Transverse colon (tissue), 4 donors: ENCODE data around the gene MAF. TPM values are rescaled to one million over a fixed set of nuclear protein-coding genes. Genes with fewer than 3 reads are reported as not detected.
A peak's percentile ranks its signal among the peaks of the same experiment; 100 is the strongest.

Experiments
- DNase-seq: peaks from one replicate; pipeline ENCODE4 v3.0.0-alpha.2; 2019
- H3K27ac ChIP-seq, 4 donors: fragments of 200-600 bp; sonication (generic); 2 replicates each; pipeline ENCODE4 v1.5.1; 2016 to 2018; ENCODE audit warnings: inconsistent platforms in 4 of 4
- H3K27me3 ChIP-seq: fragments of 200-600 bp; sonication (generic); 2 replicates; pipeline ENCODE4 v1.5.1; 2017; ENCODE audit warnings: inconsistent platforms
- H3K36me3 ChIP-seq, 4 donors: fragments of 200-600 bp; sonication (generic); 2 replicates each; pipeline ENCODE4 v1.5.1; 2017 to 2019; ENCODE audit warnings: inconsistent platforms in 4 of 4
- H3K4me1 ChIP-seq, 4 donors: fragments of 200-600 bp; sonication (generic); 2 replicates each; pipeline ENCODE4 v1.5.1; 2017 to 2020; ENCODE audit warnings: inconsistent platforms in 4 of 4
- H3K4me3 ChIP-seq, 4 donors: fragments of 200-600 bp; sonication (generic); 1 replicate in 1 of 4; 2 replicates in 3 of 4; pipeline versions ENCODE4 v1.5.1 to v1.6.1; 2017 to 2019; ENCODE audit warnings: inconsistent platforms in 4 of 4
- H3K9me3 ChIP-seq, 2 donors: fragments of 200-600 bp; sonication (generic); 2 replicates each; pipeline ENCODE4 v1.5.1; 2017 to 2019; ENCODE audit warnings: inconsistent platforms in 2 of 2
- CTCF ChIP-seq, 5 experiments: fragments of 200-600 bp in 3 of 5; fragments of 450-650 bp in 2 of 5; sonication (generic) in 3 of 5; IDR thresholded peaks; 1 replicate in 2 of 5; 2 replicates in 3 of 5; pipeline ENCODE4 v1.5.1; 2016 to 2017; ENCODE audit warnings: antibody characterized with exemption in 5 of 5, inconsistent platforms in 3 of 5, mild to moderate bottlenecking in 2 of 5, moderate library complexity in 1 of 5
- EP300 ChIP-seq: sonication (generic); formaldehyde crosslinking; IDR thresholded peaks from one replicate; pipeline ENCODE4 v1.6.1; 2017; ENCODE audit warnings: antibody characterized with exemption, low read depth
- POLR2A ChIP-seq: fragments of 450-650 bp; IDR thresholded peaks from one replicate; pipeline ENCODE4 v1.6.1; 2016; ENCODE audit warnings: antibody characterized with exemption, mild to moderate bottlenecking, moderate library complexity
- POLR2AphosphoS5 ChIP-seq, 3 donors: sonication (generic); formaldehyde crosslinking; IDR thresholded peaks; one replicate each; pipeline ENCODE4 v1.6.1; 2016; ENCODE audit warnings: antibody characterized with exemption in 3 of 3
- WGBS, 2 donors: methylation state at CpG; one replicate each; pipeline ENCODE4 v1.1.5; 2018; ENCODE audit warnings: low coverage in 1 of 2; 5-methylcytosine and 5-hydroxymethylcytosine counted together
- in situ Hi-C, 4 donors: fragments of 200-750 bp; cut with MboI; loops; one replicate each; pipeline versions ENCODE4 v1.15.0 to v1.15.1; 2017; ENCODE audit warnings: low sequenced_read_pairs in 3 of 4, low pct_ligation_motif_present in 1 of 4, low pct_unique_long_range_greater_than_20kb in 1 of 4
- intact Hi-C: fragments of 100-400 bp; cut with DNase I; formaldehyde crosslinking; loops from one replicate; pipeline ENCODE4 v1.15.1; 2023; ENCODE audit warnings: low total_unique reads
- total RNA-seq, 4 donors: library from RNA; depleted of rRNA; stranded (reverse); fragments of >200 nt; gene quantifications; one replicate each; pipeline ENCODE4 v1.1.0, GENCODE V29; 2016

MAF gene
- total RNA-seq, 4 donors from 2014 or later, result 8.4 to 25.2 (median 14.0) TPM

GRCh38 chr16:79589601-79590102 is 10.9 kb downstream of the MAF start:
- H3K4me1 ChIP-seq, result peaks cover 0 to 13% (median 0%) of the 10 kb centered on the region in 4 donors
- peaks cover 46% of the 10 kb centered on the region for H3K27me3 ChIP-seq
- H3K4me3 ChIP-seq, result peak overlapping the region; percentile 10 to 54 (median 29)
- intact Hi-C loops, result no loop called here
- 0 to 35% methylated on average over 1 to 34 of the region's 43 CpGs for WGBS, 2 donors
- in situ Hi-C loops, result no loop called here
- no peaks in the 10 kb centered on the region for H3K9me3 ChIP-seq
- TF ChIP-seq POLR2AphosphoS5 (IDR thresholded peaks at IDR 0.05), result no peak
- TF ChIP-seq EP300, result no peak
- TF ChIP-seq CTCF (IDR thresholded peaks at IDR 0.05), result no peak
- no peak for TF ChIP-seq POLR2A
- H3K27ac ChIP-seq, result peak overlapping the region; percentile 54 to 85 (median 78)
- H3K36me3 ChIP-seq, result no peaks in the 10 kb centered on the region
- no peak for DNase-seq

GRCh38 chr16:79587897-79588296 is 12.6 kb downstream of the MAF start:
- WGBS, 2 donors, result 40 to 77% methylated on average over 2 to 9 of the region's 9 CpGs
- no peaks in the 10 kb centered on the region for H3K36me3 ChIP-seq

GRCh38 chr16:79587296-79587695 is 13.2 kb downstream of the MAF start:
- Histone ChIP-seq H3K9me3 (no peaks in the 10 kb centered on the region), H3K27me3 (peaks cover 56% of the 10 kb centered on the region), H3K4me1 (peaks cover 0 to 10% (median 0%) of the 10 kb centered on the region in 4 donors), H3K27ac (no peak overlapping the region), H3K4me3 (no peak overlapping the region), H3K36me3 (no peaks in the 10 kb centered on the region)
- 71 to 74% methylated on average over 6 of the region's 6 CpGs for WGBS, 2 donors
- no peak for DNase-seq
- intact Hi-C loops, result no loop called here
- in situ Hi-C loops, result no loop called here
- no peak for TF ChIP-seq CTCF (IDR thresholded peaks at IDR 0.05)

More at GRCh38 chr16:79587897-79588296, 12.6 kb downstream of the MAF start:
- in situ Hi-C loops, result no loop called here
- Histone ChIP-seq H3K4me1 (peaks cover 0 to 10% (median 0%) of the 10 kb centered on the region in 4 donors), H3K4me3 (no peak overlapping the region), H3K27ac (no peak overlapping the region), H3K9me3 (no peaks in the 10 kb centered on the region), H3K27me3 (peaks cover 53% of the 10 kb centered on the region)
- no peak for TF ChIP-seq EP300
- no peak for DNase-seq
- intact Hi-C loops, result no loop called here

GRCh38 chr16:79582789-79583188 is 17.7 kb downstream of the MAF start:
- in situ Hi-C loops, result no loop called here
- H3K36me3 ChIP-seq, result no peaks in the 10 kb centered on the region

More at GRCh38 chr16:79582789-79583188, 17.7 kb downstream of the MAF start:
- Histone ChIP-seq H3K4me1 (no peaks in the 10 kb centered on the region), H3K4me3 (no peak overlapping the region), H3K27me3 (peaks cover 26% of the 10 kb centered on the region), H3K27ac (no peak overlapping the region), H3K9me3 (no peaks in the 10 kb centered on the region)
- TF ChIP-seq EP300, result no peak
- TF ChIP-seq POLR2AphosphoS5 (IDR thresholded peaks at IDR 0.05), result no peak
- no peak for TF ChIP-seq CTCF (IDR thresholded peaks at IDR 0.05)
- no peak for TF ChIP-seq POLR2A
- no peak for DNase-seq
- 75 to 79% methylated on average over 5 to 6 of the region's 6 CpGs for WGBS, 2 donors
- intact Hi-C loops, result no loop called here
